HEK293 (cell line): ENCODE data around the gene ABTB2.

Source experiments
- CTCF ChIA-PET: fragments of 350-600 bp; formaldehyde crosslinking; extraction: SDS; loops from one replicate; lab custom pipeline; 2021; ENCODE audit warnings: antibody characterized with exemption; lab: Yijun Ruan, JAX
- POLR2A ChIA-PET: fragments of 300-600 bp; formaldehyde crosslinking; extraction: SDS; loops from one replicate; lab custom pipeline; 2020; ENCODE audit warnings: antibody characterized with exemption, inconsistent platforms; lab: Yijun Ruan, JAX
- H3K27ac ChIP-seq: fragments of 200-500 bp; sonication (Bioruptor generic); 2 replicates; pipeline ENCODE4 v1.5.1; 2014; ENCODE audit warnings: low read depth, low read length, control low read depth, inconsistent platforms; ENCODE audit errors: extremely low read depth
- H3K36me3 ChIP-seq, 2 experiments: fragments of 200-500 bp in 1 of 2; sonication (Bioruptor generic) in 1 of 2; 1 replicate in 1 of 2; 2 replicates in 1 of 2; pipeline ENCODE4 v1.5.1; 2014 to 2017; ENCODE audit warnings: inconsistent platforms in 2 of 2, low read length in 2 of 2; ENCODE audit not compliant: control insufficient read depth in 2 of 2, insufficient read depth in 1 of 2
- H3K4me1 ChIP-seq: fragments of 200-500 bp; sonication (Bioruptor generic); 2 replicates; pipeline ENCODE4 v1.5.1; 2014; ENCODE audit warnings: mild to moderate bottlenecking, low read length, inconsistent platforms; ENCODE audit not compliant: control insufficient read depth, insufficient read depth
- H3K4me3 ChIP-seq: 2 replicates; pipeline ENCODE4 v1.5.1; 2011; ENCODE audit warnings: low read depth, mild to moderate bottlenecking, control low read depth, low read length, moderate library complexity
- H3K9me3 ChIP-seq: fragments of 200-500 bp; sonication (Bioruptor generic); 2 replicates; pipeline ENCODE4 v1.5.1; 2014; ENCODE audit warnings: low read depth, low read length, inconsistent platforms; ENCODE audit not compliant: control insufficient read depth, insufficient read depth
- KLF1 ChIP-seq: fragments of 450-650 bp; formaldehyde crosslinking; IDR thresholded peaks from 2 replicates; pipeline ENCODE4 v1.5.1; 2016; ENCODE audit warnings: missing biosample characterization, missing genetic modification characterization
- YY1 ChIP-seq: fragments of 450-650 bp; formaldehyde crosslinking; IDR thresholded peaks from 2 replicates; pipeline ENCODE4 v1.5.1; 2018; ENCODE audit warnings: missing biosample characterization, missing genetic modification characterization
- ZNF140 ChIP-seq: fragments of 450-650 bp; formaldehyde crosslinking; IDR thresholded peaks from 2 replicates; pipeline ENCODE4 v1.5.1; 2016; ENCODE audit warnings: missing biosample characterization, missing genetic modification characterization
- ZNF169 ChIP-seq: fragments of 450-650 bp; formaldehyde crosslinking; IDR thresholded peaks from 2 replicates; pipeline ENCODE4 v1.5.1; 2016; ENCODE audit warnings: missing biosample characterization, missing genetic modification characterization
- ZNF175 ChIP-seq: fragments of 450-650 bp; formaldehyde crosslinking; IDR thresholded peaks from 2 replicates; pipeline ENCODE4 v1.5.1; 2016; ENCODE audit warnings: missing biosample characterization, missing genetic modification characterization
- ZNF202 ChIP-seq: fragments of 450-650 bp; formaldehyde crosslinking; IDR thresholded peaks from 2 replicates; pipeline ENCODE4 v1.5.1; 2016; ENCODE audit warnings: missing biosample characterization, missing genetic modification characterization, borderline replicate concordance
- ZNF266 ChIP-seq: fragments of 450-650 bp; formaldehyde crosslinking; IDR thresholded peaks from 2 replicates; pipeline ENCODE4 v1.5.1; 2016; ENCODE audit warnings: missing biosample characterization, missing genetic modification characterization, low read depth
- ZNF473 ChIP-seq: fragments of 450-650 bp; formaldehyde crosslinking; IDR thresholded peaks from 2 replicates; pipeline ENCODE4 v1.5.1; 2017; ENCODE audit warnings: missing biosample characterization, missing genetic modification characterization
- ZNF791 ChIP-seq: fragments of 450-650 bp; formaldehyde crosslinking; IDR thresholded peaks from 2 replicates; pipeline ENCODE4 v1.5.1; 2016; ENCODE audit warnings: missing biosample characterization, missing genetic modification characterization
- ZNF830 ChIP-seq: fragments of 450-650 bp; IDR thresholded peaks from 2 replicates; pipeline ENCODE4 v1.5.0; 2018; ENCODE audit warnings: missing biosample characterization, missing genetic modification characterization, low read depth, mild to moderate bottlenecking, moderate library complexity
- ZSCAN16 ChIP-seq: fragments of 450-650 bp; formaldehyde crosslinking; IDR thresholded peaks from 2 replicates; pipeline ENCODE4 v1.5.1; 2016; ENCODE audit warnings: missing biosample characterization, missing genetic modification characterization
- ZSCAN23 ChIP-seq: fragments of 450-650 bp; formaldehyde crosslinking; IDR thresholded peaks from 2 replicates; pipeline ENCODE4 v1.5.1; 2016; ENCODE audit warnings: missing biosample characterization, missing genetic modification characterization
- TF ChIP-seq, protein P1 (sequence below): IDR thresholded peaks from 2 replicates; pipeline ENCODE4 v1.6.1; 2011; ENCODE audit warnings: mild to moderate bottlenecking, low read depth, low read length, borderline replicate concordance
- TF ChIP-seq, protein P2 (sequence below): fragments of 450-650 bp; formaldehyde crosslinking; IDR thresholded peaks from 2 replicates; pipeline ENCODE4 v1.5.1; 2017; ENCODE audit warnings: missing biosample characterization, missing genetic modification characterization
- TF ChIP-seq, protein P3 (sequence below): fragments of 450-650 bp; formaldehyde crosslinking; IDR thresholded peaks from 2 replicates; pipeline ENCODE4 v1.5.1; 2016; ENCODE audit warnings: missing biosample characterization, missing genetic modification characterization
- TF ChIP-seq, protein P4 (sequence below): fragments of 450-650 bp; formaldehyde crosslinking; IDR thresholded peaks from 2 replicates; pipeline ENCODE4 v1.5.1; 2016; ENCODE audit warnings: missing biosample characterization, missing genetic modification characterization
- TF ChIP-seq, protein P5 (sequence below): fragments of 450-650 bp; formaldehyde crosslinking; IDR thresholded peaks from 2 replicates; pipeline ENCODE4 v1.5.1; 2017; ENCODE audit warnings: missing biosample characterization, missing genetic modification characterization

ABTB2 gene

DNA sequence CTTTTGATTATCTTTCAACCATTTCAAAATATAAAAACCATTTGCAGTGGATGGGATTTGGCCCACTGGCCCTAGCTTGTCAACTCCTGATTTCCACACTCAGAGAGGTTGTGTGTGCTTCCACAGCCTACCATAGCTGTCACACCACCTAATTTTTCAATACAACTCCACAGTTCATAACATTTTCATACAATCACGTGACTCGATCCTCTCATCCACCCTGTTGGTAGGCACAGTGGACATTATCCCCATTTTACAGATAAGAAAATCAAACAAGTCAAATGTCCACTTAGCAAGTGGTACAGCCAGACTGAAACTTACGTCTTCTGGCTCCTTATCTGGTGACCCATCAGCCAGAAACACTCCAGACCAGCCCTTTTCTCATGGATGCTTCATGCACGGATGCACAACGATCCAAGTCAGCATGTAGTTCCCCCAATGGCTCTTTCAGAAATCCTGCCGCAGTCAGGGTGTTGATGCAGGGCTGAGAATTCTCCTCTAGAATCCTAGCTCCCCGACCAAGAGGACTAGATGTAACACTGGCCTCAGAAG is 88.0 kb downstream of the ABTB2 start:
- H3K9me3 ChIP-seq: no peaks in the 10 kb centered on the region
- H3K27ac ChIP-seq: no peak overlapping the region
- H3K36me3 ChIP-seq: no peaks in the 10 kb centered on the region
- no peak overlapping the region for H3K4me3 ChIP-seq
- POLR2A ChIA-PET: no interaction called here
- TF ChIP-seq ZNF202 (tag by site-specific recombination): no peak
- TF ChIP-seq ZNF791 (tag by site-specific recombination): no peak
- TF ChIP-seq ZNF140: no peak
- TF ChIP-seq YY1 (tag by site-specific recombination): no peak
- TF ChIP-seq ZNF266 (tag by site-specific recombination): no peak
- peaks cover 9% of the 10 kb centered on the region for H3K4me1 ChIP-seq
- CTCF ChIA-PET: interaction anchor here (0.6 kb wide), 2 partner anchors 13 to 126 kb away, joined by 3 read pairs; no protein-coding TSS in a partner anchor

DNA sequence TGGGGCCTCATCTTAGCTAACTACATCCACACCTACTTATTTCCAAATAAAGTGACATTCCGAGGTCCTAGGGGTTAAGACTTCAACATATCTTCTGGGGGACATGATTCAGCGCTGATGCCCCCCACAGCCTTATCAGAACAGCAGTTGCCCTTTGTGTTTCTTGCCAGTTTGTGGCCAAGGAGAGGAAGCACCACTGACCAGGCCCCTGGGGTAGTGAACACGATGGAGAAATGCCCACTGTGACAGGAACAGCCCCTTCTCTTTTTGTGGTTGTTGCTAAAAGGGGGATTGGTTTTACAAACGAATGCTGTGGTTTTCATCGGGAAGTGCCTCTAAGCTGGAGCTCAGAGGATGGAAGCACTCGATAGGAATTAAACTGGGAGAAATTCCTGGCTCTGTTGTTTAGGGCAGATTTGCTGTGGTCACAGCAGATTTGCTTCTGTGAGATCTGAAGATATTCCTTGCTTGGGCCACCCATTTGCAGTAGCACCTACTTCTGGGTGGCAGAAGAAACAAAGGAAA is 88.8 kb downstream of the ABTB2 start:
- no peaks in the 10 kb centered on the region for H3K36me3 ChIP-seq
- TF ChIP-seq ZSCAN16 (tag by site-specific recombination) (no peak), KLF1 (tag by site-specific recombination) (no peak), ZNF473 (tag by site-specific recombination) (no peak)
- TF ChIP-seq, protein P1, sequence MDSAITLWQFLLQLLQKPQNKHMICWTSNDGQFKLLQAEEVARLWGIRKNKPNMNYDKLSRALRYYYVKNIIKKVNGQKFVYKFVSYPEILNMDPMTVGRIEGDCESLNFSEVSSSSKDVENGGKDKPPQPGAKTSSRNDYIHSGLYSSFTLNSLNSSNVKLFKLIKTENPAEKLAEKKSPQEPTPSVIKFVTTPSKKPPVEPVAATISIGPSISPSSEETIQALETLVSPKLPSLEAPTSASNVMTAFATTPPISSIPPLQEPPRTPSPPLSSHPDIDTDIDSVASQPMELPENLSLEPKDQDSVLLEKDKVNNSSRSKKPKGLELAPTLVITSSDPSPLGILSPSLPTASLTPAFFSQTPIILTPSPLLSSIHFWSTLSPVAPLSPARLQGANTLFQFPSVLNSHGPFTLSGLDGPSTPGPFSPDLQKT: no peak
- TF ChIP-seq, protein P2, sequence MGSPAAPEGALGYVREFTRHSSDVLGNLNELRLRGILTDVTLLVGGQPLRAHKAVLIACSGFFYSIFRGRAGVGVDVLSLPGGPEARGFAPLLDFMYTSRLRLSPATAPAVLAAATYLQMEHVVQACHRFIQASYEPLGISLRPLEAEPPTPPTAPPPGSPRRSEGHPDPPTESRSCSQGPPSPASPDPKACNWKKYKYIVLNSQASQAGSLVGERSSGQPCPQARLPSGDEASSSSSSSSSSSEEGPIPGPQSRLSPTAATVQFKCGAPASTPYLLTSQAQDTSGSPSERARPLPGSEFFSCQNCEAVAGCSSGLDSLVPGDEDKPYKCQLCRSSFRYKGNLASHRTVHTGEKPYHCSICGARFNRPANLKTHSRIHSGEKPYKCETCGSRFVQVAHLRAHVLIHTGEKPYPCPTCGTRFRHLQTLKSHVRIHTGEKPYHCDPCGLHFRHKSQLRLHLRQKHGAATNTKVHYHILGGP (tag by site-specific recombination): no peak
- peaks cover 9% of the 10 kb centered on the region for H3K4me1 ChIP-seq
- ChIA-PET CTCF (interaction anchor here (0.7 kb wide), 1 partner anchor 120 kb away, joined by 3 read pairs; no protein-coding TSS in a partner anchor), POLR2A (no interaction called here)
- no peak overlapping the region for H3K27ac ChIP-seq
- H3K4me3 ChIP-seq: no peak overlapping the region
- no peaks in the 10 kb centered on the region for H3K9me3 ChIP-seq

DNA sequence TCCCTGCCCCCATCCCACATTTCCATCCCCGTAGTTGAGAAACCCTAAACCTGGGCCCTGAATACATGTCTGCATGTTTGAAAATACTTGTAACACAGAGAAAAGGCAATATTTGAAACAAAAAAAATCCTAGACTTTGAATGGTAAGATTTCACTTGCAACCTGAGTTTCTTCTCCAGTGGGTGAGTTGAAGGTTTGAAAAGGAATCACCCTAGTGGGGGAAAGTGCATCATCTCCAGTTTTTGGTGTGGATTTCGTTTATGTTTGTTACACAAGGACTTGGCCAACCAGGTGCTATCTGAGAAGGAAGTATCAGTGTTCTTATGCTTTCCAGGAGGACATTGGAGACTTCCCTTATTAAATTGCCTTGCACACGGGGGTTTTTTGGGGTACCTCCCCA is 90.4 kb downstream of the ABTB2 start:
- H3K4me3 ChIP-seq: no peak overlapping the region
- peaks cover 9% of the 10 kb centered on the region for H3K4me1 ChIP-seq
- no peaks in the 10 kb centered on the region for H3K9me3 ChIP-seq
- POLR2A ChIA-PET: interaction anchor here (0.7 kb wide), 1 partner anchor 272 kb away, joined by 3 read pairs; no protein-coding TSS in a partner anchor
- H3K27ac ChIP-seq: peak overlapping the region; percentile 42; the same call in 1 of the 2 replicates
- TF ChIP-seq, protein P3, sequence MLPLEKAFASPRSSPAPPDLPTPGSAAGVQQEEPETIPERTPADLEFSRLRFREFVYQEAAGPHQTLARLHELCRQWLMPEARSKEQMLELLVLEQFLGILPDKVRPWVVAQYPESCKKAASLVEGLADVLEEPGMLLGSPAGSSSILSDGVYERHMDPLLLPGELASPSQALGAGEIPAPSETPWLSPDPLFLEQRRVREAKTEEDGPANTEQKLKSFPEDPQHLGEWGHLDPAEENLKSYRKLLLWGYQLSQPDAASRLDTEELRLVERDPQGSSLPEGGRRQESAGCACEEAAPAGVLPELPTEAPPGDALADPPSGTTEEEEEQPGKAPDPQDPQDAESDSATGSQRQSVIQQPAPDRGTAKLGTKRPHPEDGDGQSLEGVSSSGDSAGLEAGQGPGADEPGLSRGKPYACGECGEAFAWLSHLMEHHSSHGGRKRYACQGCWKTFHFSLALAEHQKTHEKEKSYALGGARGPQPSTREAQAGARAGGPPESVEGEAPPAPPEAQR (tag by site-specific recombination): no peak
- TF ChIP-seq ZNF175 (tag by site-specific recombination) (no peak), ZNF830 (tag by site-specific recombination) (no peak), ZSCAN23 (tag by site-specific recombination) (no peak), ZNF169 (tag by site-specific recombination) (no peak)
- TF ChIP-seq, protein P4, sequence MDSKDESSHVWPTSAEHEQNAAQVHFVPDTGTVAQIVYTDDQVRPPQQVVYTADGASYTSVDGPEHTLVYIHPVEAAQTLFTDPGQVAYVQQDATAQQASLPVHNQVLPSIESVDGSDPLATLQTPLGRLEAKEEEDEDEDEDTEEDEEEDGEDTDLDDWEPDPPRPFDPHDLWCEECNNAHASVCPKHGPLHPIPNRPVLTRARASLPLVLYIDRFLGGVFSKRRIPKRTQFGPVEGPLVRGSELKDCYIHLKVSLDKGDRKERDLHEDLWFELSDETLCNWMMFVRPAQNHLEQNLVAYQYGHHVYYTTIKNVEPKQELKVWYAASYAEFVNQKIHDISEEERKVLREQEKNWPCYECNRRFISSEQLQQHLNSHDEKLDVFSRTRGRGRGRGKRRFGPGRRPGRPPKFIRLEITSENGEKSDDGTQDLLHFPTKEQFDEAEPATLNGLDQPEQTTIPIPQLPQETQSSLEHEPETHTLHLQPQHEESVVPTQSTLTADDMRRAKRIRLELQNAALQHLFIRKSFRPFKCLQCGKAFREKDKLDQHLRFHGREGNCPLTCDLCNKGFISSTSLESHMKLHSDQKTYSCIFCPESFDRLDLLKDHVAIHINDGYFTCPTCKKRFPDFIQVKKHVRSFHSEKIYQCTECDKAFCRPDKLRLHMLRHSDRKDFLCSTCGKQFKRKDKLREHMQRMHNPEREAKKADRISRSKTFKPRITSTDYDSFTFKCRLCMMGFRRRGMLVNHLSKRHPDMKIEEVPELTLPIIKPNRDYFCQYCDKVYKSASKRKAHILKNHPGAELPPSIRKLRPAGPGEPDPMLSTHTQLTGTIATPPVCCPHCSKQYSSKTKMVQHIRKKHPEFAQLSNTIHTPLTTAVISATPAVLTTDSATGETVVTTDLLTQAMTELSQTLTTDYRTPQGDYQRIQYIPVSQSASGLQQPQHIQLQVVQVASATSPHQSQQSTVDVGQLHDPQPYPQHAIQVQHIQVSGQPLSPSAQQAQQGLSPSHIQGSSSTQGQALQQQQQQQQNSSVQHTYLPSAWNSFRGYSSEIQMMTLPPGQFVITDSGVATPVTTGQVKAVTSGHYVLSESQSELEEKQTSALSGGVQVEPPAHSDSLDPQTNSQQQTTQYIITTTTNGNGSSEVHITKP (tag by site-specific recombination): no peak
- TF ChIP-seq, protein P5, sequence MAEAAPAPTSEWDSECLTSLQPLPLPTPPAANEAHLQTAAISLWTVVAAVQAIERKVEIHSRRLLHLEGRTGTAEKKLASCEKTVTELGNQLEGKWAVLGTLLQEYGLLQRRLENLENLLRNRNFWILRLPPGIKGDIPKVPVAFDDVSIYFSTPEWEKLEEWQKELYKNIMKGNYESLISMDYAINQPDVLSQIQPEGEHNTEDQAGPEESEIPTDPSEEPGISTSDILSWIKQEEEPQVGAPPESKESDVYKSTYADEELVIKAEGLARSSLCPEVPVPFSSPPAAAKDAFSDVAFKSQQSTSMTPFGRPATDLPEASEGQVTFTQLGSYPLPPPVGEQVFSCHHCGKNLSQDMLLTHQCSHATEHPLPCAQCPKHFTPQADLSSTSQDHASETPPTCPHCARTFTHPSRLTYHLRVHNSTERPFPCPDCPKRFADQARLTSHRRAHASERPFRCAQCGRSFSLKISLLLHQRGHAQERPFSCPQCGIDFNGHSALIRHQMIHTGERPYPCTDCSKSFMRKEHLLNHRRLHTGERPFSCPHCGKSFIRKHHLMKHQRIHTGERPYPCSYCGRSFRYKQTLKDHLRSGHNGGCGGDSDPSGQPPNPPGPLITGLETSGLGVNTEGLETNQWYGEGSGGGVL: no peak
- CTCF ChIA-PET: interaction anchor here (0.5 kb wide), 2 partner anchors 48 to 129 kb away, joined by 3 to 4 read pairs; no protein-coding TSS in a partner anchor
- no peaks in the 10 kb centered on the region for H3K36me3 ChIP-seq
